Peyer's patch (tissue), 4 donors: Measurements from ENCODE around the gene NARS2. TPM values are rescaled to one million over a fixed set of nuclear protein-coding genes. Genes with fewer than 3 reads are reported as not detected.

ENCODE experiments used
- DNase-seq, 3 donors: peaks; one replicate each; pipeline ENCODE4 v3.0.0-alpha.2; 2017 to 2019
- H3K27ac ChIP-seq, 4 donors: fragments of 200-600 bp; sonication (generic); one replicate each; pipeline ENCODE4 v1.5.1; 2016 to 2019
- H3K27me3 ChIP-seq, 2 donors: fragments of 200-600 bp; sonication (generic); one replicate each; pipeline ENCODE4 v1.5.1; 2019
- H3K36me3 ChIP-seq, 3 donors: fragments of 200-600 bp; sonication (generic); one replicate each; pipeline ENCODE4 v1.5.1; 2016 to 2019
- H3K4me1 ChIP-seq, 4 donors: fragments of 200-600 bp; sonication (generic); one replicate each; pipeline ENCODE4 v1.5.1; 2016 to 2019
- H3K4me3 ChIP-seq, 4 donors: fragments of 200-600 bp; sonication (generic); 1 replicate in 3 of 4; 2 replicates in 1 of 4; pipeline ENCODE4 v1.5.1; 2016 to 2019; ENCODE audit warnings: mild to moderate bottlenecking in 1 of 4
- H3K9me3 ChIP-seq, 4 donors: fragments of 200-600 bp; sonication (generic); one replicate each; pipeline ENCODE4 v1.5.1; 2016 to 2019; ENCODE audit warnings: mild to moderate bottlenecking in 1 of 4
- POLR2A ChIP-seq, 2 donors: fragments of 450-650 bp; IDR thresholded peaks; one replicate each; pipeline ENCODE4 v1.5.1; 2017; ENCODE audit warnings: antibody characterized with exemption in 2 of 2, mild to moderate bottlenecking in 2 of 2, moderate library complexity in 2 of 2
- total RNA-seq, 4 donors: library from RNA; depleted of rRNA; stranded (reverse); fragments of >200 nt; gene quantifications; one replicate each; pipeline ENCODE4 v1.1.0, GENCODE V29; 2016
- TF ChIP-seq, protein P1 (sequence below), 6 experiments: fragments of 450-650 bp in 4 of 6; fragments of 200-600 bp in 2 of 6; sonication (generic) in 1 of 6; IDR thresholded peaks; one replicate each; pipeline ENCODE4 v1.5.1; 2017 to 2019; ENCODE audit warnings: antibody characterized with exemption in 6 of 6, mild to moderate bottlenecking in 3 of 6, moderate library complexity in 1 of 6

Gene NARS2
- total RNA-seq, 4 donors from 2014 or later, result 7.7 to 28.9 (median 10.7) TPM

DNA sequence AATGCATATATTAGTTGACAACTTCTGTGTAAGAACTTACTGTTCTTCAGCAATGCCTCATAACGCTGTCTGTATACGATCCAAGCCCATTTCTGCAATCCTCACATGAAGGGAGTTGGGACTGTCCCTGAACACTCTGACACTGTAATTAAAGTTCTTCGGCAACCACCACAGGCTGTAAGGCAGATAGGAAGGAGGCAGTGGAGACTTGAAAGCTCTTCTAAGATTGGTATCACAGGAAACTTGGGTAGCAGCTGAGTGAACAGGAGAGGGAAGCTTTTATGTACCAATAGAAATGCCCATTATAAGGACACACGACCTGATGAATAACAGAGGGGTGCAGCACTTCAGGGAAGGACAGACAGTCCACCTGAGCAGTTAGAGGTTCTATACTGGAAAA is 145.0 kb downstream of the NARS2 start:
- Histone ChIP-seq H3K27ac (peak overlapping the region in 1 of 4 donors; percentile 56), H3K36me3 (no peaks in the 10 kb centered on the region), H3K4me1 (no peaks in the 10 kb centered on the region), H3K4me3 (no peak overlapping the region), H3K27me3 (no peaks in the 10 kb centered on the region), H3K9me3 (no peaks in the 10 kb centered on the region)
- TF ChIP-seq, protein P1, sequence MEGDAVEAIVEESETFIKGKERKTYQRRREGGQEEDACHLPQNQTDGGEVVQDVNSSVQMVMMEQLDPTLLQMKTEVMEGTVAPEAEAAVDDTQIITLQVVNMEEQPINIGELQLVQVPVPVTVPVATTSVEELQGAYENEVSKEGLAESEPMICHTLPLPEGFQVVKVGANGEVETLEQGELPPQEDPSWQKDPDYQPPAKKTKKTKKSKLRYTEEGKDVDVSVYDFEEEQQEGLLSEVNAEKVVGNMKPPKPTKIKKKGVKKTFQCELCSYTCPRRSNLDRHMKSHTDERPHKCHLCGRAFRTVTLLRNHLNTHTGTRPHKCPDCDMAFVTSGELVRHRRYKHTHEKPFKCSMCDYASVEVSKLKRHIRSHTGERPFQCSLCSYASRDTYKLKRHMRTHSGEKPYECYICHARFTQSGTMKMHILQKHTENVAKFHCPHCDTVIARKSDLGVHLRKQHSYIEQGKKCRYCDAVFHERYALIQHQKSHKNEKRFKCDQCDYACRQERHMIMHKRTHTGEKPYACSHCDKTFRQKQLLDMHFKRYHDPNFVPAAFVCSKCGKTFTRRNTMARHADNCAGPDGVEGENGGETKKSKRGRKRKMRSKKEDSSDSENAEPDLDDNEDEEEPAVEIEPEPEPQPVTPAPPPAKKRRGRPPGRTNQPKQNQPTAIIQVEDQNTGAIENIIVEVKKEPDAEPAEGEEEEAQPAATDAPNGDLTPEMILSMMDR (IDR thresholded peaks at IDR 0.05), result no peak
- TF ChIP-seq POLR2A (IDR thresholded peaks at IDR 0.05), result no peak
- DNase-seq, result no peak

DNA sequence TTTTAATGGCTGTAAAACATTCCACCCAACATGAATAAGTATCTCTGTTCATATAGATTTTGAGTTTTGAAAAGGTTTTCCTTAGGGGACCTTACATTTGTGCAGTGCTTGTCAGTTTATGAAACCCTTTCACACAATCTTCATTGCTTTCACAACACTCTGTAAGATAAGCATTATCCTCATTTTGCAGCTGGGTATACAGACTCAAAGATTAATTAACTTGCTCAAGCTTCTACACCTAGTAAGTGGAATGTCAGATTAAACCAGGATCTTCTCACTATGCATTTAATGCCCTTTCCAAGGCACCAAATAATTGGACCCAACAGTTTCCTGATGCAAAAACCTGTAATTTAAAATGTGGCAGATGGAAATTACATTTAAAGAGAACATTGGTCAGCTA is 145.5 kb downstream of the NARS2 start:
- no peak for TF ChIP-seq POLR2A (IDR thresholded peaks at IDR 0.05)
- TF ChIP-seq, protein P1 (IDR thresholded peaks at IDR 0.05), result no peak

DNA sequence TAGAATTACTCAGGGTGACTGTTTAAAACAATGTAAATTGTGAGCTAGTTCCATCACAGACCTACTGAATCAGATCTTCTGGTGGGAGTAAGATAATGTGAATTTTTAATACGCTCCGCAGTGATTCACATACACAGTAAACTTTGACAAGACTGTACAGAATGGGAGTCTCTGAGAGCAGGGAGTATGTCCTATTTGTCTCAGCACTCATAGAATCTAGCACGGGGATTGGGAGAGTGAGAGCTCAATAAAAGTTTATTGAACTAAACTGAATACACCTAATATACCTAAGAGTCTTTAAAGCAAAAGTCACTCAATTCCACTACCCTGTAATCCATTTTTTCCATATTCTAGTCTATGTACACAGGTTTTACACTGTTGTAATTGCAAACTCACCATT is 145.9 kb downstream of the NARS2 start:
- Histone ChIP-seq H3K36me3 (no peaks in the 10 kb centered on the region), H3K4me3 (no peak overlapping the region), H3K9me3 (no peaks in the 10 kb centered on the region), H3K4me1 (no peaks in the 10 kb centered on the region), H3K27ac (peak overlapping the region in 1 of 4 donors; percentile 56), H3K27me3 (no peaks in the 10 kb centered on the region)
- no peak for DNase-seq
- TF ChIP-seq, protein P1 (IDR thresholded peaks at IDR 0.05), result no peak
- no peak for TF ChIP-seq POLR2A (IDR thresholded peaks at IDR 0.05)

More for the DNA sequence above, 145.5 kb downstream of the NARS2 start:
- H3K27ac ChIP-seq, result peak overlapping the region in 1 of 4 donors; percentile 56
- no peak overlapping the region for H3K4me3 ChIP-seq
- no peaks in the 10 kb centered on the region for H3K9me3 ChIP-seq
- no peaks in the 10 kb centered on the region for H3K36me3 ChIP-seq
- no peak for DNase-seq
- H3K27me3 ChIP-seq, result no peaks in the 10 kb centered on the region
- H3K4me1 ChIP-seq, result no peaks in the 10 kb centered on the region

DNA sequence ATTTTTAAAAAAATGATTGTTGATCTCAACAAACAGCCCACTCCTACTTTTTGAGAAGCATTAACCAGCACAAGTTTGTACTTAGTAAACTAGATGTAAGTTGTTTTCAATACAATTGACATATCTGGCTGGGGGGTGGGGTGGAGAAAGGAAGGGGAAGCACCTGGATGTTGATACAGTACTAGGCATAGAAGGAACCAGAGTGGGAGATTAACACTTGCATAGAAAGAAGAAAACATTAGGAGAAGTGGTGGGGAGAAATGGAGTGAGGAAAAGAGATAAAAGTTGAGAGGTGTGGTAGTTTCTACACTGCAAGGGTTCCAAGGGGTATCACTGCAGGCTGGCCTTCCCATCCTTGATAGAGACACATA is 146.4 kb downstream of the NARS2 start:
- DNase-seq, result peak in 1 of 3 donors; percentile 73
- H3K27me3 ChIP-seq, result no peaks in the 10 kb centered on the region

DNA sequence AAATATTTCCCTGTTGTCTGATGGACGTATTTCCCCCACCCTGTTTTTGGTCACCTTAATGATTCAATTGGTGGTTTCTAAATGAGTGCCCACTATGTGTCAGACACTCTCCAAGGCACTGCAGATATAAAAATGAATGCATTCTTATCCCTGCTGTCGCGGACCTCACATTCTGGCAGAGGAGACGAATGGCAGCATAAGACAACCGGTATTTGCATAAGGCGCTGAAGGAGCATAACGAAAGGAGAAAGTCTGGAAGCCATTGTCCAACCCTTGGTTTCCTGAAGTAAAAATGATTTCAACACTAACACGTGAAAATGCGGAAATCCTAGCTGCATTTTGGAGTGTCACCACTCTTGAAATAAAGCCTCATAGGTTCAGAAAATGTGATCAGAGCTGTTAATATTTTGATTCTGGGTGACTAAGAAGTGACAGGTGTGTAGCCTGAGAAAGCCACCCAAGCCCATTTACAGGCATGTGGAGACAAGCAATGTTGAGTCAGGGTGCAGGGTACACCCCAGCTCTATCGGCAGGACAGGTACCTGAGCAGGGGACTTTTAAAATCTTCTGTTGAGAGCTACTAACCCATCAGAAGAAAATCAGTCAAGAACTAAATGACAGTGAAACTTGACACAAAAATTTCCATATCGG is 146.9 kb downstream of the NARS2 start:
- Histone ChIP-seq H3K36me3 (no peaks in the 10 kb centered on the region), H3K27ac (peak overlapping the region in 1 of 4 donors; percentile 56), H3K9me3 (no peaks in the 10 kb centered on the region), H3K4me3 (no peak overlapping the region), H3K27me3 (no peaks in the 10 kb centered on the region), H3K4me1 (no peaks in the 10 kb centered on the region)
- no peak for DNase-seq
- TF ChIP-seq, protein P1 (IDR thresholded peaks at IDR 0.05), result no peak
- TF ChIP-seq POLR2A (IDR thresholded peaks at IDR 0.05), result no peak

More for the DNA sequence above, 146.4 kb downstream of the NARS2 start:
- no peaks in the 10 kb centered on the region for H3K4me1 ChIP-seq
- no peaks in the 10 kb centered on the region for H3K9me3 ChIP-seq
- H3K36me3 ChIP-seq, result no peaks in the 10 kb centered on the region
- no peak overlapping the region for H3K4me3 ChIP-seq
- H3K27ac ChIP-seq, result peak overlapping the region in 1 of 4 donors; percentile 56
- no peak for TF ChIP-seq POLR2A (IDR thresholded peaks at IDR 0.05)
- TF ChIP-seq, protein P1 (IDR thresholded peaks at IDR 0.05), result no peak
